ENCODE results near the gene MAP3K12.
"Not testable (repeated sequence)": the region's sequence is repeated elsewhere in the genome, so short reads cannot be mapped to it uniquely, and the experiment has no call there.

GRCh38 chr12:53435326-53435725 lies 63.9 kb downstream of the MAP3K12 start:
- not testable (repeated sequence) for TF ChIP-seq EZH2phosphoT487 (IDR thresholded peaks at IDR 0.05; ENCODE audit: borderline replicate concordance, low read length); CTCF (IDR thresholded peaks at IDR 0.05; ENCODE audit: low read depth, low read length, poor library complexity, severe bottlenecking)
